Activated CD4-positive, alpha-beta T cell treated with anti-CD3 and anti-CD28 coated beads for 48 hours (primary cell): Measurements from ENCODE around the gene ZNF79.

Source experiments
- DNase-seq: peaks from one replicate; pipeline ENCODE4 v3.0.0-alpha.2; 2020

Gene ZNF79

GRCh38 chr9:127423934-127424675 lies at the start of gene ZNF79:
ZNF79 (plus strand) TSS chr9:127424382; CDS start chr9:127424788, 406 bp downstream.
- peak; percentile 95 for DNase-seq

- DNase-seq: no peak
Measured at GRCh38 chr9:127380479-127380878, 43.7 kb upstream of the ZNF79 start.

- no peak for DNase-seq
Measured at GRCh38 chr9:127382541-127382940, 41.6 kb upstream of the ZNF79 start.

GRCh38 chr9:127384016-127384730 lies 40.0 kb upstream of the ZNF79 start:
- no peak for DNase-seq

GRCh38 chr9:127384901-127385300 lies 39.3 kb upstream of the ZNF79 start:
- DNase-seq: no peak

GRCh38 chr9:127386249-127386648 lies 37.9 kb upstream of the ZNF79 start:
- no peak for DNase-seq

- DNase-seq: no peak
Measured at GRCh38 chr9:127386981-127387380, 37.2 kb upstream of the ZNF79 start.

GRCh38 chr9:127388037-127388855 lies 35.9 kb upstream of the ZNF79 start:
- DNase-seq: peak; percentile 86

GRCh38 chr9:127388856-127389238 lies 35.3 kb upstream of the ZNF79 start:
- no peak for DNase-seq

GRCh38 chr9:127389381-127390247 lies 34.6 kb upstream of the ZNF79 start:
- DNase-seq: no peak

- no peak for DNase-seq
Measured at GRCh38 chr9:127390248-127390545, 34.0 kb upstream of the ZNF79 start.

GRCh38 chr9:127390563-127390962 lies 33.6 kb upstream of the ZNF79 start:
- no peak for DNase-seq

- DNase-seq: no peak
Measured at GRCh38 chr9:127392166-127392565, 32.0 kb upstream of the ZNF79 start.

GRCh38 chr9:127392976-127393375 lies 31.2 kb upstream of the ZNF79 start:
- DNase-seq: no peak

GRCh38 chr9:127393645-127394044 lies 30.5 kb upstream of the ZNF79 start:
- no peak for DNase-seq

GRCh38 chr9:127395497-127396252 lies 28.5 kb upstream of the ZNF79 start:
- DNase-seq: no peak

- no peak for DNase-seq
Measured at GRCh38 chr9:127396253-127396807, 27.9 kb upstream of the ZNF79 start.

GRCh38 chr9:127396808-127397645 lies 27.2 kb upstream of the ZNF79 start, which contains the start of gene SLC2A8:
SLC2A8 (plus strand) TSS chr9:127397169; CDS start chr9:127397231, 62 bp downstream.
- DNase-seq: peak; percentile 94

- DNase-seq: no peak
Measured at GRCh38 chr9:127397646-127398274, 26.4 kb upstream of the ZNF79 start.

- DNase-seq: no peak
Measured at GRCh38 chr9:127398275-127398647, 25.9 kb upstream of the ZNF79 start.
